SK-N-SH treated with all-trans-retinoic acid at 6 μM for 48 hours (cell line): Measurements from ENCODE around the gene AGT.
"Not testable (repeated sequence)": the region's sequence is repeated elsewhere in the genome, so short reads cannot be mapped to it uniquely, and the experiment has no call there.

Experiments
- ATAC-seq: fragments of 200-7000 bp; cut with Tn5 transposase; 3 replicates; pipeline ENCODE4 v1.9.1; 2020; ENCODE audit warnings: mild to moderate bottlenecking, moderate library complexity
- ARNTL ChIP-seq: fragments of 450-650 bp; formaldehyde crosslinking; IDR thresholded peaks from 2 replicates; pipeline ENCODE4 v1.5.0; 2020; ENCODE audit warnings: low read depth, mild to moderate bottlenecking, moderate library complexity, borderline replicate concordance
- BACH2 ChIP-seq: fragments of 250-450 bp; sonication (Bioruptor Pico); IDR thresholded peaks from 2 replicates; pipeline ENCODE4 v1.9.0; 2021; ENCODE audit warnings: mild to moderate bottlenecking, borderline replicate concordance
- CSDC2 ChIP-seq: fragments of 250-450 bp; sonication (Bioruptor Pico); IDR thresholded peaks from 2 replicates; pipeline ENCODE4 v1.5.0; 2020; ENCODE audit warnings: mild to moderate bottlenecking, moderate library complexity
- ESRRG ChIP-seq: fragments of 250-450 bp; sonication (Bioruptor Pico); IDR thresholded peaks from 2 replicates; pipeline ENCODE4 v1.6.1; 2021; ENCODE audit warnings: mild to moderate bottlenecking
- GLIS3 ChIP-seq: fragments of 250-450 bp; sonication (Bioruptor Pico); IDR thresholded peaks from 2 replicates; pipeline ENCODE4 v1.5.0; 2020; ENCODE audit warnings: mild to moderate bottlenecking, moderate library complexity
- OSR1 ChIP-seq: fragments of 250-450 bp; sonication (Bioruptor Pico); IDR thresholded peaks from 2 replicates; pipeline ENCODE4 v1.8.0; 2022; ENCODE audit warnings: moderate library complexity, mild to moderate bottlenecking, inconsistent platforms
- PATZ1 ChIP-seq: fragments of 250-450 bp; sonication (Bioruptor Pico); IDR thresholded peaks from 2 replicates; pipeline ENCODE4 v1.8.0; 2020; ENCODE audit warnings: mild to moderate bottlenecking, moderate library complexity, borderline replicate concordance
- POU6F1 ChIP-seq: fragments of 250-450 bp; sonication (Bioruptor Pico); IDR thresholded peaks from 2 replicates; pipeline ENCODE4 v1.8.0; 2021; ENCODE audit warnings: low read depth, mild to moderate bottlenecking, moderate library complexity, borderline replicate concordance
- PPARA ChIP-seq: fragments of 250-450 bp; sonication (Bioruptor Pico); IDR thresholded peaks from 2 replicates; pipeline ENCODE4 v1.5.0; 2020; ENCODE audit warnings: mild to moderate bottlenecking, borderline replicate concordance
- RARB ChIP-seq: fragments of 250-450 bp; sonication (Bioruptor Pico); IDR thresholded peaks from 2 replicates; pipeline ENCODE4 v1.8.0; 2021; ENCODE audit warnings: mild to moderate bottlenecking, moderate library complexity
- SNAI2 ChIP-seq: fragments of 250-450 bp; sonication (Bioruptor Pico); IDR thresholded peaks from 2 replicates; pipeline ENCODE4 v1.5.0; 2020; ENCODE audit warnings: mild to moderate bottlenecking, moderate library complexity
- TCF4 ChIP-seq: fragments of 250-450 bp; sonication (Bioruptor Pico); IDR thresholded peaks from 2 replicates; pipeline ENCODE4 v1.8.0; 2021; ENCODE audit warnings: mild to moderate bottlenecking, moderate library complexity, borderline replicate concordance
- TOX ChIP-seq: fragments of 250-450 bp; sonication (Bioruptor Pico); IDR thresholded peaks from 2 replicates; pipeline ENCODE4 v1.8.0; 2021; ENCODE audit warnings: mild to moderate bottlenecking, moderate library complexity, borderline replicate concordance
- TSHZ2 ChIP-seq: fragments of 250-450 bp; sonication (Bioruptor Pico); IDR thresholded peaks from 2 replicates; pipeline ENCODE4 v1.5.0; 2020; ENCODE audit warnings: mild to moderate bottlenecking, moderate library complexity
- ZC3H10 ChIP-seq: fragments of 250-450 bp; sonication (Bioruptor Pico); IDR thresholded peaks from 2 replicates; pipeline ENCODE4 v1.5.1; 2021; ENCODE audit warnings: mild to moderate bottlenecking, moderate library complexity
- ZFP3 ChIP-seq: fragments of 250-450 bp; sonication (Bioruptor Pico); IDR thresholded peaks from 2 replicates; pipeline ENCODE4 v1.5.0; 2020; ENCODE audit warnings: mild to moderate bottlenecking, moderate library complexity
- ZNF70 ChIP-seq: fragments of 450-650 bp; formaldehyde crosslinking; IDR thresholded peaks from 2 replicates; pipeline ENCODE4 v1.5.0; 2020; ENCODE audit warnings: mild to moderate bottlenecking, moderate library complexity
- ZNF8 ChIP-seq: fragments of 450-650 bp; formaldehyde crosslinking; IDR thresholded peaks from 2 replicates; pipeline ENCODE4 v1.5.0; 2020; ENCODE audit warnings: mild to moderate bottlenecking, moderate library complexity
- TF ChIP-seq, protein P1 (sequence below): fragments of 250-450 bp; sonication (Bioruptor Pico); IDR thresholded peaks from 2 replicates; pipeline ENCODE4 v1.5.1; 2021; ENCODE audit warnings: mild to moderate bottlenecking, moderate library complexity

Gene AGT

GRCh38 chr1:230669543-230669942 lies 44.4 kb downstream of the AGT start (continued):
- no peak for TF ChIP-seq POU6F1
- TF ChIP-seq ESRRG (CRISPR knock-in tag): no peak
- TF ChIP-seq, all 23 proteins: peak for 0

- no peak for ATAC-seq
- no peak for TF ChIP-seq PATZ1 (CRISPR knock-in tag)
- no peak for TF ChIP-seq ZNF8 (CRISPR knock-in tag)
- TF ChIP-seq CSDC2 (CRISPR knock-in tag): no peak
- no peak for TF ChIP-seq TOX (CRISPR knock-in tag)
- TF ChIP-seq TCF4 (CRISPR knock-in tag): no peak
- TF ChIP-seq, all 23 proteins: peak for 0
These were observed 45.7 kb downstream of the AGT start for GRCh38 chr1:230668227-230668626.

DNA sequence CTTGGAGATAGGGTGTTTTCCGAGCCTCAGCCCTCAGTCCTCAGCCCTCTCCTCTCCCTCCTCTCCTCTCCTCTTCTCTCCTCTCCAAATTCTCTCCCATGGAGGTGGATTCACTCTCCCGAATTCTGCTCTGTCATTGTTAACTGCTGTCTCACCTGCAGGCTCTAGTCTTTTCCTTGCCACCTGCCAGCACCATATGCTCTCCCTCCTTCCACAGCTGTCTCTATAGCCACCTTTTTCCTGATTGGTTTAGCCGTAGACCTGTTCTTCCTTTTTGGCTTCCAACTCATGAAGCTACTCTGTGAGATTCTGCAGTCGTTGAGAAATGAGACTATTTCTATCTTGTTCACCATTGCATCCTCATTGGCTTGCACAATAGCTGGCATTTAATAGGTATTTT lies 51.9 kb downstream of the AGT start:
- ATAC-seq: no peak

GRCh38 chr1:230658691-230659090 lies 55.2 kb downstream of the AGT start:
- TF ChIP-seq PATZ1 (CRISPR knock-in tag) (no peak), BACH2 (CRISPR knock-in tag) (no peak), TCF4 (CRISPR knock-in tag) (no peak), ZC3H10 (CRISPR knock-in tag) (no peak), TOX (CRISPR knock-in tag) (no peak), TSHZ2 (CRISPR knock-in tag) (no peak), PPARA (CRISPR knock-in tag) (no peak), OSR1 (CRISPR knock-in tag) (no peak), ZFP3 (CRISPR knock-in tag) (no peak), ESRRG (CRISPR knock-in tag) (no peak), POU6F1 (no peak), SNAI2 (no peak), ARNTL (CRISPR knock-in tag) (no peak)
- TF ChIP-seq, protein P1, sequence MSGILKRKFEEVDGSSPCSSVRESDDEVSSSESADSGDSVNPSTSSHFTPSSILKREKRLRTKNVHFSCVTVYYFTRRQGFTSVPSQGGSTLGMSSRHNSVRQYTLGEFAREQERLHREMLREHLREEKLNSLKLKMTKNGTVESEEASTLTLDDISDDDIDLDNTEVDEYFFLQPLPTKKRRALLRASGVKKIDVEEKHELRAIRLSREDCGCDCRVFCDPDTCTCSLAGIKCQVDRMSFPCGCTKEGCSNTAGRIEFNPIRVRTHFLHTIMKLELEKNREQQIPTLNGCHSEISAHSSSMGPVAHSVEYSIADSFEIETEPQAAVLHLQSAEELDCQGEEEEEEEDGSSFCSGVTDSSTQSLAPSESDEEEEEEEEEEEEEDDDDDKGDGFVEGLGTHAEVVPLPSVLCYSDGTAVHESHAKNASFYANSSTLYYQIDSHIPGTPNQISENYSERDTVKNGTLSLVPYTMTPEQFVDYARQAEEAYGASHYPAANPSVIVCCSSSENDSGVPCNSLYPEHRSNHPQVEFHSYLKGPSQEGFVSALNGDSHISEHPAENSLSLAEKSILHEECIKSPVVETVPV (CRISPR knock-in tag): no peak
- no peak for ATAC-seq

More for the DNA sequence above, 51.9 kb downstream of the AGT start:
- TF ChIP-seq CSDC2 (CRISPR knock-in tag) (no peak), GLIS3 (CRISPR knock-in tag) (no peak), ZNF70 (CRISPR knock-in tag) (no peak), ESRRG (CRISPR knock-in tag) (no peak), RARB (CRISPR knock-in tag) (no peak), BACH2 (CRISPR knock-in tag) (no peak), TCF4 (CRISPR knock-in tag) (no peak), PPARA (CRISPR knock-in tag) (no peak), ZC3H10 (CRISPR knock-in tag) (no peak), SNAI2 (no peak), OSR1 (CRISPR knock-in tag) (no peak)
- TF ChIP-seq, protein P1 (CRISPR knock-in tag): no peak

GRCh38 chr1:230658103-230658502 lies 55.8 kb downstream of the AGT start:
- ATAC-seq: not testable (repeated sequence)

- not testable (repeated sequence) for ATAC-seq
These were observed 57.2 kb downstream of the AGT start for GRCh38 chr1:230656719-230657118.
